Smooth muscle cell (in vitro differentiated cells): ENCODE data around the gene SARDH. TPM values are rescaled to one million over a fixed set of nuclear protein-coding genes. Genes with fewer than 3 reads are reported as not detected.

Source experiments
- DNase-seq: peaks from one replicate; lab custom pipeline; 2025; ENCODE audit not compliant: unreplicated experiment; lab: John Stamatoyannopoulos, UW
- H2AFZ ChIP-seq: fragments of 200-600 bp; sonication (generic); 2 replicates; pipeline ENCODE4 v1.6.0; 2016; ENCODE audit warnings: antibody characterized with exemption, low read depth, mild to moderate bottlenecking
- H3F3A ChIP-seq: fragments of 200-600 bp; sonication (generic); 2 replicates; pipeline ENCODE4 v1.6.0; 2017; ENCODE audit warnings: antibody characterized with exemption, low read depth
- H3K27ac ChIP-seq: fragments of 200-600 bp; sonication (generic); 2 replicates; pipeline ENCODE4 v1.5.1; 2016; ENCODE audit warnings: low read depth, mild to moderate bottlenecking
- H3K27me3 ChIP-seq: fragments of 200-600 bp; sonication (generic); 2 replicates; pipeline ENCODE4 v1.6.1; 2016; ENCODE audit warnings: low read depth, mild to moderate bottlenecking
- H3K36me3 ChIP-seq: fragments of 200-600 bp; sonication (generic); 2 replicates; pipeline ENCODE4 v1.5.1; 2016; ENCODE audit warnings: low read depth
- H3K4me1 ChIP-seq: fragments of 200-600 bp; sonication (generic); 2 replicates; pipeline ENCODE4 v1.5.1; 2016; ENCODE audit warnings: low read depth
- H3K4me2 ChIP-seq: fragments of 200-600 bp; sonication (generic); 2 replicates; pipeline ENCODE4 v1.6.0; 2016; ENCODE audit warnings: mild to moderate bottlenecking
- H3K4me3 ChIP-seq: fragments of 200-600 bp; sonication (generic); 2 replicates; pipeline ENCODE4 v1.5.1; 2016; ENCODE audit warnings: mild to moderate bottlenecking
- H3K79me2 ChIP-seq: fragments of 200-600 bp; sonication (generic); 2 replicates; pipeline ENCODE4 v1.6.0; 2016; ENCODE audit warnings: low read depth, mild to moderate bottlenecking
- H3K9ac ChIP-seq: fragments of 200-600 bp; sonication (generic); 2 replicates; pipeline ENCODE4 v1.6.0; 2016; ENCODE audit warnings: low read depth
- H3K9me3 ChIP-seq: fragments of 200-600 bp; sonication (generic); replicated peaks from 2 replicates; pipeline ENCODE4 v1.5.1; 2016; ENCODE audit warnings: low read depth
- H4K20me1 ChIP-seq: fragments of 200-600 bp; sonication (generic); 2 replicates; pipeline ENCODE4 v1.6.0; 2016; ENCODE audit warnings: low read depth
- WGBS: methylation state at CpG from one replicate; pipeline ENCODE4 v1.1.7; 2016; ENCODE audit warnings: low lambda C conversion rate; 5-methylcytosine and 5-hydroxymethylcytosine counted together
- polyA plus RNA-seq: library from polyadenylated mRNA; unstranded; fragments of >200 nt; fragmentation: Nextera tagmentation; extraction: Ambion mirVana; gene quantifications from 2 replicates; pipeline ENCODE4 v1.2.1, GENCODE V29; 2016
- total RNA-seq: library from RNA; depleted of rRNA; stranded (reverse); fragments of >200 nt; gene quantifications from 2 replicates; pipeline ENCODE4 v1.2.3, GENCODE V29; 2014
- TF ChIP-seq, protein P1 (sequence below): fragments of 200-600 bp; sonication (generic); IDR thresholded peaks from 2 replicates; pipeline ENCODE4 v1.5.1; 2017; ENCODE audit warnings: borderline replicate concordance, mild to moderate bottlenecking, antibody characterized with exemption; ENCODE audit not compliant: insufficient read depth, poor library complexity, severe bottlenecking

SARDH gene
- total and polyA plus RNA-seq, 2 experiments from 2014 or later, result 3.3 to 10.1 TPM

GRCh38 chr9:133655701-133656100 is 82.5 kb downstream of the SARDH start:
- Histone ChIP-seq H3K4me1 (peaks cover 12% of the 10 kb centered on the region), H3K9ac (no peak overlapping the region), H3K27me3 (no peaks in the 10 kb centered on the region), H2AFZ (no peak overlapping the region), H3K9me3 (no peaks in the 10 kb centered on the region), H4K20me1 (no peaks in the 10 kb centered on the region), H3K36me3 (no peaks in the 10 kb centered on the region), H3F3A (no peaks in the 10 kb centered on the region), H3K4me3 (no peak overlapping the region), H3K4me2 (no peak overlapping the region), H3K79me2 (no peaks in the 10 kb centered on the region), H3K27ac (no peak overlapping the region)
- TF ChIP-seq, protein P1, sequence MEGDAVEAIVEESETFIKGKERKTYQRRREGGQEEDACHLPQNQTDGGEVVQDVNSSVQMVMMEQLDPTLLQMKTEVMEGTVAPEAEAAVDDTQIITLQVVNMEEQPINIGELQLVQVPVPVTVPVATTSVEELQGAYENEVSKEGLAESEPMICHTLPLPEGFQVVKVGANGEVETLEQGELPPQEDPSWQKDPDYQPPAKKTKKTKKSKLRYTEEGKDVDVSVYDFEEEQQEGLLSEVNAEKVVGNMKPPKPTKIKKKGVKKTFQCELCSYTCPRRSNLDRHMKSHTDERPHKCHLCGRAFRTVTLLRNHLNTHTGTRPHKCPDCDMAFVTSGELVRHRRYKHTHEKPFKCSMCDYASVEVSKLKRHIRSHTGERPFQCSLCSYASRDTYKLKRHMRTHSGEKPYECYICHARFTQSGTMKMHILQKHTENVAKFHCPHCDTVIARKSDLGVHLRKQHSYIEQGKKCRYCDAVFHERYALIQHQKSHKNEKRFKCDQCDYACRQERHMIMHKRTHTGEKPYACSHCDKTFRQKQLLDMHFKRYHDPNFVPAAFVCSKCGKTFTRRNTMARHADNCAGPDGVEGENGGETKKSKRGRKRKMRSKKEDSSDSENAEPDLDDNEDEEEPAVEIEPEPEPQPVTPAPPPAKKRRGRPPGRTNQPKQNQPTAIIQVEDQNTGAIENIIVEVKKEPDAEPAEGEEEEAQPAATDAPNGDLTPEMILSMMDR, result no peak
- DNase-seq, result no peak
- 81% methylated on average over 14 of the region's 14 CpGs for WGBS

DNA sequence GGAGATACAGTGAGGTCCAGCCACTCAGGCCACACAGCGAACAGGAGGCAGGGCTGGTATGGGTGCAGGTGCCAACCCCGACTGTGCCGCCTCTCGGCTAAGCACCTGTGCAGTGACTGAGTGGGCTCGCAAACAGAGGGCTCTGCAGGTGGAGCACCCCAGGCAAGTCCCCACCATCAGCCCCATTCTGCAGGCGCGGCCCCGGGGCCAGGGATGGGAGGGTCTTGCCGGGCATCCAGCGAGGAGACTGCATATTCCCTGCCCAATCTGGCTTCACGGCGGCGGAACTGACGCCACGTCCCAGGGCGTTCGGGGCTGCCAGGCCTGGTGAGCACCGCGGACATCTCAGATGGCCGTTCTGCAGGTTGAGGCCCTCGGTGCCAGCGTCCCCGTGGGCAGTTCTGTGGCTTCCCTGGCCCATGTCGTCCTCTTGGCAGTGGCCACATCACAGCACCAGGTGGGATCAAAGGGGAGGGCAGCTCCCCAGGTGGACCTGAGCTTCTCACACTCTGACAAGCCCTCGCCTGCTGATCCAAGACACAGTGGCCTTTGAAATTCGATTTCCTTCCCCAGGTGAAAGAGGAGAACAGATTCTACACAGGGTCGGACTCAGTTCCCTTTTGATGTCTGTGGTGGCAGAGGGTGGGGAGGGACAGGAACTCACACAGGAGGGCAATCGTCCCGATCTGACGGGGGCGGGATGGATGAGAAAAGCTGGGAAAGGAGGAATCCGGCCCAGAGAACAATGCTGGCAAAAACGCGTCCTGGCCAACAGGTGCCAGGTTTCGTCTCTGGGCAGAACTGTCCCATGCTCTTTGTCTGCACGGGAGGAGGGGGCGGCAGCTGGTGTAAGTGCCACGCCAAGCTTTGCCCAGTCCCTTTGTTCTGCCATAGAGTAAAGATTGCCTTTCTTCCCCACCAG is 83.2 kb downstream of the SARDH start:
- WGBS, result 82% methylated on average over 38 of the region's 38 CpGs
- no peaks in the 10 kb centered on the region for H3K36me3 ChIP-seq

GRCh38 chr9:133653638-133654037 is 84.5 kb downstream of the SARDH start:
- Histone ChIP-seq H2AFZ (no peak overlapping the region), H3K79me2 (no peaks in the 10 kb centered on the region), H3K4me1 (peaks cover 3% of the 10 kb centered on the region), H3K4me2 (no peak overlapping the region), H4K20me1 (no peaks in the 10 kb centered on the region), H3K9ac (no peak overlapping the region), H3K27me3 (no peaks in the 10 kb centered on the region), H3K9me3 (no peaks in the 10 kb centered on the region), H3K36me3 (no peaks in the 10 kb centered on the region), H3F3A (no peaks in the 10 kb centered on the region), H3K27ac (no peak overlapping the region), H3K4me3 (no peak overlapping the region)
- WGBS, result 84% methylated on average over 9 of the region's 9 CpGs
- TF ChIP-seq, protein P1, result no peak
- no peak for DNase-seq

More for the DNA sequence above, 83.2 kb downstream of the SARDH start:
- H3K9ac ChIP-seq, result no peak overlapping the region
- no peak overlapping the region for H3K27ac ChIP-seq
- no peaks in the 10 kb centered on the region for H4K20me1 ChIP-seq
- no peaks in the 10 kb centered on the region for H3F3A ChIP-seq
- no peaks in the 10 kb centered on the region for H3K79me2 ChIP-seq
- H3K4me1 ChIP-seq, result peaks cover 12% of the 10 kb centered on the region
- H3K4me2 ChIP-seq, result no peak overlapping the region
- no peaks in the 10 kb centered on the region for H3K27me3 ChIP-seq
- no peaks in the 10 kb centered on the region for H3K9me3 ChIP-seq
- no peak for DNase-seq
- H2AFZ ChIP-seq, result no peak overlapping the region
- no peak overlapping the region for H3K4me3 ChIP-seq
- TF ChIP-seq, protein P1, result no peak
